Esophagus muscularis mucosa (tissue), 4 donors: Measurements from ENCODE around the gene KLHL12. TPM values are rescaled to one million over a fixed set of nuclear protein-coding genes. Genes with fewer than 3 reads are reported as not detected.
"Not testable (repeated sequence)": the region's sequence is repeated elsewhere in the genome, so short reads cannot be mapped to it uniquely, and the experiment has no call there.

ENCODE experiments used
- DNase-seq: peaks from one replicate; pipeline ENCODE4 v3.0.0-alpha.2; 2017; ENCODE audit errors: extremely low spot score
- H3K27ac ChIP-seq, 4 donors: fragments of 200-600 bp; sonication (generic); replicated peaks in 1 of 4; 1 replicate in 3 of 4; 2 replicates in 1 of 4; pipeline ENCODE4 v1.5.1; 2016 to 2019; ENCODE audit warnings: mild to moderate bottlenecking in 1 of 4
- H3K27me3 ChIP-seq, 4 donors: fragments of 200-600 bp; sonication (generic); one replicate each; pipeline versions ENCODE4 v1.5.1 to v1.6.0; 2016 to 2019
- H3K36me3 ChIP-seq, 4 donors: fragments of 200-600 bp; sonication (generic); one replicate each; pipeline ENCODE4 v1.5.1; 2016 to 2019
- H3K4me1 ChIP-seq, 4 donors: fragments of 200-600 bp; sonication (generic); one replicate each; pipeline ENCODE4 v1.5.1; 2016 to 2019
- H3K4me3 ChIP-seq, 4 donors: fragments of 200-600 bp; sonication (generic); 1 replicate in 2 of 4; 2 replicates in 2 of 4; pipeline ENCODE4 v1.5.1; 2016 to 2019; ENCODE audit warnings: mild to moderate bottlenecking in 4 of 4, moderate library complexity in 1 of 4
- H3K9me3 ChIP-seq, 4 donors: fragments of 200-600 bp; sonication (generic); 1 replicate in 3 of 4; 2 replicates in 1 of 4; pipeline ENCODE4 v1.5.1; 2016 to 2019
- EP300 ChIP-seq: sonication (generic); formaldehyde crosslinking; IDR thresholded peaks from one replicate; pipeline ENCODE4 v1.6.1; 2017; ENCODE audit warnings: antibody characterized with exemption
- POLR2A ChIP-seq: fragments of 450-650 bp; IDR thresholded peaks from one replicate; pipeline ENCODE4 v1.6.1; 2017; ENCODE audit warnings: antibody characterized with exemption, moderate library complexity, mild to moderate bottlenecking, low read depth
- POLR2AphosphoS5 ChIP-seq, 2 donors: sonication (generic); formaldehyde crosslinking; IDR thresholded peaks; one replicate each; pipeline ENCODE4 v1.6.1; 2017; ENCODE audit warnings: antibody characterized with exemption in 2 of 2
- WGBS: methylation state at CpG from one replicate; pipeline ENCODE4 v1.1.5; 2018; 5-methylcytosine and 5-hydroxymethylcytosine counted together
- intact Hi-C: fragments of 100-400 bp; cut with DNase I; formaldehyde crosslinking; loops from one replicate; pipeline ENCODE4 v1.15.1; 2023
- total RNA-seq, 4 donors: library from RNA; depleted of rRNA; stranded (reverse); fragments of >200 nt; gene quantifications; one replicate each; pipeline versions ENCODE4 v1.1.0 to v1.2.1, GENCODE V29; 2016
- TF ChIP-seq, protein P1 (sequence below), 3 experiments: fragments of 200-600 bp in 2 of 3; fragments of 450-650 bp in 1 of 3; sonication (generic) in 2 of 3; IDR thresholded peaks; one replicate each; pipeline ENCODE4 v1.5.1; 2017 to 2019; ENCODE audit warnings: antibody characterized with exemption in 3 of 3, mild to moderate bottlenecking in 2 of 3, moderate library complexity in 1 of 3

Gene KLHL12
- total RNA-seq, 4 donors from 2014 or later, result 16.7 to 22.4 (median 19.3) TPM

DNA sequence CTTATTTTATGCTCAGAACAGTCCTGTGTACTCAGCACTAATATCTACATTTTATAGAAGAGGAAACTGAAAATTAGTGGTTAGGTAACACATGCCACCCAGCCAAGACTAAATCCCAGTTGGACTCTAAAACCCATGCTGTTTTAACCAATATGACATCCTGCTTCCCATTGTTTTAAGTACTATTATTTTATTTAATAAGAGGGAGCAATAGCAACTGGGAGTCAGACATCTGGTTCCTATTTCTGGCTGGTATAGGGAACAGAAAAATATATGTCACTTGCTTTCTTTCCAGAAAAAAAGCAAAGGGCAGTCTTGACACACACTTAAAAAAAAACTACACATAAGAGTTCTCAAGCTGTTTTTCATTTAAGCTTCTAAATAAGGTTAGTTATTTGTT lies 11.9 kb downstream of the KLHL12 start:
- no peak overlapping the region for H3K27ac ChIP-seq
- H3K4me1 ChIP-seq, result no peaks in the 10 kb centered on the region
- intact Hi-C loops, result no loop called here
- no peaks in the 10 kb centered on the region for H3K9me3 ChIP-seq
- peaks cover 62 to 96% (median 91%) of the 10 kb centered on the region in 4 donors for H3K36me3 ChIP-seq
- TF ChIP-seq, protein P1, sequence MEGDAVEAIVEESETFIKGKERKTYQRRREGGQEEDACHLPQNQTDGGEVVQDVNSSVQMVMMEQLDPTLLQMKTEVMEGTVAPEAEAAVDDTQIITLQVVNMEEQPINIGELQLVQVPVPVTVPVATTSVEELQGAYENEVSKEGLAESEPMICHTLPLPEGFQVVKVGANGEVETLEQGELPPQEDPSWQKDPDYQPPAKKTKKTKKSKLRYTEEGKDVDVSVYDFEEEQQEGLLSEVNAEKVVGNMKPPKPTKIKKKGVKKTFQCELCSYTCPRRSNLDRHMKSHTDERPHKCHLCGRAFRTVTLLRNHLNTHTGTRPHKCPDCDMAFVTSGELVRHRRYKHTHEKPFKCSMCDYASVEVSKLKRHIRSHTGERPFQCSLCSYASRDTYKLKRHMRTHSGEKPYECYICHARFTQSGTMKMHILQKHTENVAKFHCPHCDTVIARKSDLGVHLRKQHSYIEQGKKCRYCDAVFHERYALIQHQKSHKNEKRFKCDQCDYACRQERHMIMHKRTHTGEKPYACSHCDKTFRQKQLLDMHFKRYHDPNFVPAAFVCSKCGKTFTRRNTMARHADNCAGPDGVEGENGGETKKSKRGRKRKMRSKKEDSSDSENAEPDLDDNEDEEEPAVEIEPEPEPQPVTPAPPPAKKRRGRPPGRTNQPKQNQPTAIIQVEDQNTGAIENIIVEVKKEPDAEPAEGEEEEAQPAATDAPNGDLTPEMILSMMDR (IDR thresholded peaks at IDR 0.05), result no peak
- no peak for TF ChIP-seq EP300
- TF ChIP-seq POLR2AphosphoS5 (IDR thresholded peaks at IDR 0.05), result no peak
- TF ChIP-seq POLR2A, result no peak
- DNase-seq, result no peak
- no peak overlapping the region for H3K4me3 ChIP-seq
- H3K27me3 ChIP-seq, result no peaks in the 10 kb centered on the region

DNA sequence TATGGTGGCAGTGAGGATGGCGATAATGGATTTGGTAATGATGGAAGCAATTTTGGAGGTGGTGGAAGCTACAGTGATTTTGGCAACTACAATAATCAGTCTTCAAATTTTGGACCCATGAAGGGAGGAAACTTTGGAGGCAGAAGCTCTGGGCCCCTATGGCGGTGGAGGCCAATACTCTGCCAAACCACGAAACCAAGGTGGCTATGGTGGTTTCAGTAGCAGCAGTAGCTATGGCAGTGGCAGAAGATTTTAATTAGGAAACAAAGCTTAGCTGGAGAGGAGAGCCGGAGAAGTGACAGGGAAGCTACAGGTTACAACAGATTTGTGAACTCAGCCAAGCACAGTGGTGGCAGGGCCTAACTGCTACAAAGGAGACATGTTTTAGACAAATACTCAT lies 14.6 kb downstream of the KLHL12 start:
- DNase-seq, H3K27me3 ChIP-seq, intact Hi-C loops, H3K9me3 ChIP-seq, H3K27ac ChIP-seq, H3K4me1 ChIP-seq, H3K4me3 ChIP-seq: not testable (repeated sequence)
- 88% methylated on average over 4 of the region's 4 CpGs for WGBS
- peaks cover 77 to 100% (median 94%) of the 10 kb centered on the region in 4 donors for H3K36me3 ChIP-seq

DNA sequence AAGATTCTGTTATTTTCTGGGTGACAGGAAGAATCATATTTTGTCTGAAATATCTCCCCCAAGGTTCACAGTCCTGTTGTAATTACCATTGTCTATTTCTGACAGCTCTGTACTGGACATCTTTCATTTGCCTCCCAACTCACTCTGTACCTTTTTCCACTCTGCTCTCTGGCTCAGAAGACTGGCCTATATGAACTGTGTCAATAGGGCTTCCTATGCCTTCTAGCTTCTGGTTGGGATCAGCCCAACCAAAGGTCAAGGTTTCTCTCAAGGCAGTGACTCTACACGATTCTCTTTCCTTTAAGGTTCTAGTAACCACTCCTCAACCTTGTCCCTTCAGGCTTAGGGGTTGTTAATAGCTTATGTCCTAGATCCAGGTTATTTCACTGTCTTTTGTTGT lies 17.5 kb downstream of the KLHL12 start:
- Histone ChIP-seq H3K4me1 (no peaks in the 10 kb centered on the region), H3K4me3 (no peak overlapping the region), H3K27ac (no peak overlapping the region), H3K36me3 (peaks cover 61 to 96% (median 87%) of the 10 kb centered on the region in 4 donors), H3K9me3 (no peaks in the 10 kb centered on the region), H3K27me3 (no peaks in the 10 kb centered on the region)
- intact Hi-C loops, result no loop called here
- DNase-seq, result no peak
- TF ChIP-seq, protein P1 (IDR thresholded peaks at IDR 0.05), result no peak
- no peak for TF ChIP-seq POLR2A
- TF ChIP-seq EP300, result no peak
- no peak for TF ChIP-seq POLR2AphosphoS5 (IDR thresholded peaks at IDR 0.05)
- 61% methylated on average over 1 of the region's 1 CpG for WGBS

DNA sequence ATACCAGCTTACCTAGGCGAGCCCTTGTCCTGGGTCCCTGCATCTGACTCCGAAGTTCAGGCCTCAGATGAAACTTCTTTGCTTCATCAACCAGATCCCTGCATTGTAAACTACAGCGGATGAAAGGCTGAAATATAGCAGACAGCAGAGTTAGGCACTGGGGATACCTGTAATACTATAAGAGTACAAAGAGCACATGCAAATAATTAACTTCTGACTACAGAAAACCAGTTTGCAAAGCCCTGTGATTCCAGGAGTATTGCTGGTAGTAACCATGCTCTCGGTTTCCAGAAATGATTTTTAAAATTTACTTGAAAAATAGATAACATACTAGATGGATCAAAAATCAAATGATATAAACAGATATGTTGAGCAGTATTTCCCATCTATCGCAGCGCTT lies 18.0 kb downstream of the KLHL12 start:
- no peaks in the 10 kb centered on the region for H3K27me3 ChIP-seq
- no peak overlapping the region for H3K4me3 ChIP-seq
- WGBS, result 95% methylated on average over 6 of the region's 6 CpGs
- intact Hi-C loops, result no loop called here
- no peak for DNase-seq
- TF ChIP-seq POLR2A (no peak), EP300 (no peak)
- no peaks in the 10 kb centered on the region for H3K4me1 ChIP-seq
- no peaks in the 10 kb centered on the region for H3K9me3 ChIP-seq
- H3K36me3 ChIP-seq, result peaks cover 59 to 94% (median 87%) of the 10 kb centered on the region in 4 donors
- H3K27ac ChIP-seq, result no peak overlapping the region

DNA sequence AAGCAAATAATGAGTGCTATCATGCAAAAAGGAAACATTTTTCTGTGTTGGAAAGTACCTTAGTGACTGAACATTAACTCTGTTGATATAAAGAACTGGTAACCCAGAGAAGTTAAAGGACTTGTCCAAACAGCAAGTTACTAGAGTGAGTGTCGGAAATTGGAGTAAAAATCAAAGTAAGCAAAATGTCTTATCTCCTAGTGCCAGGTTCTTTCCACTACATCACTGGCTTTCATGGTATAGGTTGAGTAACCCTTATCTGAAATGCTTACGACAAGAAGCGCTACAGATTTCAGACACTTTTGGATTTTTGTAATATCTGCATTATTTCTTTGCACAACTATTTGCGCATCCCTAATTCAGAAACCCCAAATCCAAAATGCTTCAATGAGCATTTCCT lies 21.7 kb downstream of the KLHL12 start:
- Histone ChIP-seq H3K27ac (no peak overlapping the region), H3K36me3 (peaks cover 49 to 87% (median 77%) of the 10 kb centered on the region in 4 donors), H3K4me1 (no peaks in the 10 kb centered on the region), H3K9me3 (no peaks in the 10 kb centered on the region), H3K27me3 (no peaks in the 10 kb centered on the region), H3K4me3 (no peak overlapping the region)
- DNase-seq, result no peak
- intact Hi-C loops, result no loop called here
- TF ChIP-seq, protein P1 (IDR thresholded peaks at IDR 0.05), result no peak
- TF ChIP-seq POLR2AphosphoS5 (IDR thresholded peaks at IDR 0.05) (no peak), POLR2A (no peak), EP300 (no peak)
- WGBS, result 71% methylated on average over 4 of the region's 4 CpGs

DNA sequence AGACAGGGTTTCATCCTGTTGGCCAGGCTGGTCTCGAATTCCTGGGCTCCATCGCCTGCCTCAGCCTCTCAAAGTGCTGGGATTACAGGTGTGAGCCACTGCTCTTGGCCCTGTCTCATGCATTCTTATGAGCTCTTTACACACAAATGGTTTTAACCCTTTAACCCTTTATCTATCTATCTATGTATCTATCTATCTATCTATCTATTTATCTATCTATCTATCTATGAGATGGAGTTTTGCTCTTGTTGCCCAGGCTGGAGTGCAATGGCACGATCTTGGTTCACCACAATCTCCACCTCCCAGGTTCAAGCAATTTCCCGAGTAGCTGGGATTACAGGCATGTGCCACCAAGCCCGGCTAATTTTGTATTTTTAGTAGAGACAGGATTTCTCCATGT lies 23.2 kb downstream of the KLHL12 start:
- H3K4me1 ChIP-seq, H3K4me3 ChIP-seq, H3K9me3 ChIP-seq, H3K27ac ChIP-seq, intact Hi-C loops, DNase-seq, H3K27me3 ChIP-seq: not testable (repeated sequence)
- H3K36me3 ChIP-seq, result peaks cover 33 to 86% (median 76%) of the 10 kb centered on the region in 4 donors
- WGBS, result 91% methylated on average over 5 of the region's 5 CpGs
